ENCODE results near the gene SMURF1. TPM values are rescaled to one million over a fixed set of nuclear protein-coding genes. Genes with fewer than 3 reads are reported as not detected.

Gene SMURF1
- total RNA-seq, 1 donor from 2014 or later, result 10.0 TPM

- DNase-seq, result no peak
- peaks cover 100% of the 10 kb centered on the region for H3K36me3 ChIP-seq
- TF ChIP-seq CTCF (IDR thresholded peaks at IDR 0.05; ENCODE audit: borderline replicate concordance), result no peak
- intact Hi-C loops (cut with micrococcal nuclease), result no loop called here
- H3K9me3 ChIP-seq (replicated peaks), result no peaks in the 10 kb centered on the region
- H3K27me3 ChIP-seq (ENCODE audit: low read depth), result no peaks in the 10 kb centered on the region
- H3K4me1 ChIP-seq, result no peaks in the 10 kb centered on the region
- H3K27ac ChIP-seq (replicated peaks), result no peak overlapping the region
- H3K4me3 ChIP-seq, result no peak overlapping the region
Measured at GRCh38 chr7:99010281-99010680, 133.6 kb downstream of the SMURF1 start.

GRCh38 chr7:99008921-99009530 lies 134.9 kb downstream of the SMURF1 start:
- intact Hi-C loops (cut with micrococcal nuclease), result no loop called here
- Histone ChIP-seq H3K36me3 (peaks cover 100% of the 10 kb centered on the region), H3K27me3 (ENCODE audit: low read depth) (no peaks in the 10 kb centered on the region), H3K4me1 (no peaks in the 10 kb centered on the region), H3K27ac (replicated peaks) (no peak overlapping the region), H3K4me3 (no peak overlapping the region), H3K9me3 (replicated peaks) (no peaks in the 10 kb centered on the region)
- no peak for TF ChIP-seq CTCF (IDR thresholded peaks at IDR 0.05; ENCODE audit: borderline replicate concordance)
- no peak for DNase-seq

- no peak for DNase-seq
- TF ChIP-seq CTCF (IDR thresholded peaks at IDR 0.05; ENCODE audit: borderline replicate concordance), result no peak
- Histone ChIP-seq H3K36me3 (peaks cover 99% of the 10 kb centered on the region), H3K27ac (replicated peaks) (no peak overlapping the region), H3K4me1 (no peaks in the 10 kb centered on the region), H3K9me3 (replicated peaks) (no peaks in the 10 kb centered on the region), H3K4me3 (no peak overlapping the region), H3K27me3 (ENCODE audit: low read depth) (no peaks in the 10 kb centered on the region)
- intact Hi-C loops (cut with micrococcal nuclease), result no loop called here
Measured at GRCh38 chr7:99008181-99008631, 135.7 kb downstream of the SMURF1 start.

GRCh38 chr7:99006739-99007424 lies 137.0 kb downstream of the SMURF1 start:
- Histone ChIP-seq H3K4me3 (no peak overlapping the region), H3K36me3 (peaks cover 90% of the 10 kb centered on the region), H3K27me3 (ENCODE audit: low read depth) (no peaks in the 10 kb centered on the region), H3K27ac (replicated peaks) (no peak overlapping the region), H3K4me1 (no peaks in the 10 kb centered on the region), H3K9me3 (replicated peaks) (no peaks in the 10 kb centered on the region)
- no peak for DNase-seq
- no peak for TF ChIP-seq CTCF (IDR thresholded peaks at IDR 0.05; ENCODE audit: borderline replicate concordance)
- intact Hi-C loops (cut with micrococcal nuclease), result no loop called here

- H3K27ac ChIP-seq (replicated peaks), result no peak overlapping the region
- peaks cover 90% of the 10 kb centered on the region for H3K36me3 ChIP-seq
- H3K9me3 ChIP-seq (replicated peaks), result no peaks in the 10 kb centered on the region
- H3K27me3 ChIP-seq (ENCODE audit: low read depth), result no peaks in the 10 kb centered on the region
- TF ChIP-seq CTCF (IDR thresholded peaks at IDR 0.05; ENCODE audit: borderline replicate concordance), result no peak
- DNase-seq, result no peak
- H3K4me1 ChIP-seq, result no peaks in the 10 kb centered on the region
- intact Hi-C loops (cut with micrococcal nuclease), result no loop called here
- no peak overlapping the region for H3K4me3 ChIP-seq
Measured at GRCh38 chr7:99005776-99006175, 138.1 kb downstream of the SMURF1 start.

All from left ventricle myocardium inferior (tissue), 1 donor.